Activated naive CD8-positive, alpha-beta T cell treated with anti-CD3 and anti-CD28 coated beads, Interleukin-2, amount 50 U/mL, for 24 hours (primary cell): ENCODE measurements around the gene MOGAT1.
"Not testable (repeated sequence)": the region's sequence is repeated elsewhere in the genome, so short reads cannot be mapped to it uniquely, and the experiment has no call there.

Source experiments
- ATAC-seq: fragments of 150-1000 bp; cut with Tn5 transposase; one replicate; pipeline ENCODE4 v1.10.0; 2021
- DNase-seq: peaks from one replicate; pipeline ENCODE4 v3.0.0; 2021
- H3K27ac Mint-ChIP-seq: one replicate; pipeline ENCODE4 v1.8.0; 2021; ENCODE audit warnings: mild to moderate bottlenecking, mixed read lengths
- H3K27me3 Mint-ChIP-seq: one replicate; pipeline ENCODE4 v1.8.0; 2021; ENCODE audit warnings: mixed read lengths
- H3K36me3 Mint-ChIP-seq: one replicate; pipeline ENCODE4 v1.8.0; 2021; ENCODE audit warnings: low read depth, mixed read lengths
- H3K4me1 Mint-ChIP-seq: one replicate; pipeline ENCODE4 v1.8.0; 2021; ENCODE audit warnings: mixed read lengths
- H3K4me3 Mint-ChIP-seq: one replicate; pipeline ENCODE4 v1.8.0; 2021; ENCODE audit warnings: mild to moderate bottlenecking, moderate library complexity, mixed read lengths
- H3K9me3 Mint-ChIP-seq: one replicate; pipeline ENCODE4 v1.8.0; 2021; ENCODE audit warnings: mixed read lengths

The MOGAT1 gene

DNA sequence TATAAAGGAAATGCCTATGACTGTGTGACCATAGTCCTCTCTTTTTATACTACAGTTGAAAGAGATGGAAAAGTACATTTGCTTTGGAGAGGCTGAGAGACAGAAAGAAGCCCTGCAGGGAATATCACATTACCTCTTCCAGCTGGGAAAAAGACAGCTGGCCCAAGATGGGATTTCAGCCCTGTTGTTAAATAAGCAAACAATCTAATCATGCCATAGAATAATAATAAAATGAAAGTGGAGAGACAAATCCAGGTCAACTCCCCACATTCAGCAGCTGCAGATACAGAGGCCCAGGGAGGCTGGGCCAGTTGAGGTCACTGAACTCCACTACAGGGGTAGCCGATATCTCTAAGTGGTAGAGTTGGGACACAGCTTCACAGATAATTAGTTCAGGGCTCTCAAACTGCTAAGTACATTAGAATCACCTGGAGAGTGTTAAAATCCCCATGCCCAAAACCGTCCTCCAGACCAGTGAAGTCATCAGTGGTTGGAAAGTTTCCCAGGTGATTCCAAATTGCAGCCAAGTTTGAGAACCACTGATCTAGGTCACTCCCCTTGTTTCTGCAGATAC, 81.9 kb downstream of the MOGAT1 start:
- no peak for DNase-seq
- no peaks in the 10 kb centered on the region for H3K27me3 Mint-ChIP-seq
- no peaks in the 10 kb centered on the region for H3K9me3 Mint-ChIP-seq
- peaks cover 11% of the 10 kb centered on the region for H3K4me1 Mint-ChIP-seq
- no peak for ATAC-seq
- H3K27ac Mint-ChIP-seq, result no peak overlapping the region
- no peaks in the 10 kb centered on the region for H3K36me3 Mint-ChIP-seq
- no peak overlapping the region for H3K4me3 Mint-ChIP-seq

- ATAC-seq (no peak), DNase-seq (no peak)
- H3K4me3 Mint-ChIP-seq, result no peak overlapping the region
- no peaks in the 10 kb centered on the region for H3K27me3 Mint-ChIP-seq
- no peak overlapping the region for H3K27ac Mint-ChIP-seq
- no peaks in the 10 kb centered on the region for H3K36me3 Mint-ChIP-seq
- H3K4me1 Mint-ChIP-seq, result peaks cover 11% of the 10 kb centered on the region
- no peaks in the 10 kb centered on the region for H3K9me3 Mint-ChIP-seq
These were observed 83.0 kb downstream of the MOGAT1 start for GRCh38 chr2:222754324-222754930.

DNA sequence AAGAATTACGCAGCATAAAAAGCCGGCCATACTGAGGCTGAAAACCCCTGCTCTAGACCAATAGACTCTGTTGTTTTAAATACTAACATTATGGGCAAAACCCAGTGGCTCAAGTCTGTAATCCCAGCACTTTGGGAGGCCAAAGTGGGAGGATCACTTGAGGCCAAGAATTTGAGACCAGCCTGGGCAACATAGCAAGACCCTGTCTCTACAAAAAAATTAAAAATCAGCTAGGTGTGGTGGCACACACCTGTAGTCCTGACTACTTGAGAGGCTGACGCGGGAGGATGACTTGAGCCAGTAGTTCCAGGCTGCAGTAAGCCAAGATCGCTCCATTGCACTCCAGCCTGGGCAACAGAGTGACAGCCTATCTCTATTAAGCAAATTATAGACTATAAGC, 84.1 kb downstream of the MOGAT1 start:
- not testable (repeated sequence) for H3K36me3 Mint-ChIP-seq, ATAC-seq, H3K27me3 Mint-ChIP-seq, DNase-seq, H3K4me3 Mint-ChIP-seq, H3K27ac Mint-ChIP-seq, H3K9me3 Mint-ChIP-seq
- peaks cover 11% of the 10 kb centered on the region for H3K4me1 Mint-ChIP-seq

DNA sequence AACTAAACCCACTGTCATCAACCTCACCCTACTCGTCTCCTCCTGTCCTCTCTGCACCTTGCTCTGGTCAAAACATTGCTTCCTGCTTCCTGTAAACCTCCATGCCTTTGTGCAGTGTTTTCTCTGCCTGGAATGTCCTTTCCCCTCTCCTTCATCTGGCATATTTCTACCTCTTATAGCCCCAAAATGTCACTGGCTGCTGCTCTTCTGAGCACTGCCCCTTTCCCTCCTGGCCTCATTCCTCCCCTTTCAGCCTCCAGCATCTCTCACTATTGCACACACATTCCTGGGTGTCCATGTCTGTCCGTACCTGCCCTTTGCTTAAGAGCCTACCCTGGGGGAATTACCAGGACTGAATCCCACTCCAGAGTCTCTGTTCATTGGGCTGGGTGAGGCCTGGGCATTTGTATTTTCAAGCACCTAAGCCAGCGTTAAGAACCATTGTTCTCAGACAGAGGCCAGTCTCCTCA, 84.9 kb downstream of the MOGAT1 start:
- DNase-seq (no peak), ATAC-seq (no peak)
- H3K27ac Mint-ChIP-seq, result no peak overlapping the region
- H3K4me1 Mint-ChIP-seq, result peaks cover 11% of the 10 kb centered on the region
- H3K27me3 Mint-ChIP-seq, result no peaks in the 10 kb centered on the region
- H3K4me3 Mint-ChIP-seq, result no peak overlapping the region
- H3K36me3 Mint-ChIP-seq, result no peaks in the 10 kb centered on the region
- H3K9me3 Mint-ChIP-seq, result no peaks in the 10 kb centered on the region

DNA sequence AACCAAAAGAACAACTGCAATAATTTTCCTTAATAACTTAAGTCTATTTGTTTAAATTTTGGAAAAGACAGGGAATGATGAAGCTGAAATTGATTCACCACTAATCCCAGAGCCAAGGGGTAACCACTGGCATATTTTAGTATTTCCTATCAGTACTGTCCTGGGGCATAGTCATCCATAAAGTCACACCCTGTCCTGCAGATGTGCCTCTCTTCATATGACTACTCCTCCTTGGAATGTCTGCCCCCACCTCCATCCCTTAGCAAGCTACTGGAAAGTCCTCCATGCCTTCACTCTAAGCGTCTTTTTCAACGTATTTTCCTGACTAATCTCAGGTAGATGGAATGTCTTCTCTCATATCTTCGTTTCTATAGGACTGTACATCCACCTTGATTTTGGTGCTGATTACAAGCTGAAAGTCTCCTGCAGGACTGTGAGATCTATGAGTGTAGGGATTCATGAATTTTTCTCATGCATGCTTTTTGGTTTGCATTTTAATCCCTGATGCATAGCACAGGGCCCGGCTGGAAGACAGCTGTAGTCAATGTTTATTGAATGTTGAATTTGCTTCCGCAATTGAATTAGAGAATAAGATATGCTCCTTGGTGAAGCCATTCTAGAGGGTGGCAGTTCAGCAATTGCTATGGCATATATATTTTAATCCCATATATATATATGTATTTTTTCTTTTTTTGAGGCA, 85.6 kb downstream of the MOGAT1 start:
- H3K36me3 Mint-ChIP-seq, result no peaks in the 10 kb centered on the region
- H3K4me1 Mint-ChIP-seq, result peaks cover 11% of the 10 kb centered on the region
- H3K27ac Mint-ChIP-seq, result no peak overlapping the region
- H3K9me3 Mint-ChIP-seq, result no peaks in the 10 kb centered on the region
- H3K4me3 Mint-ChIP-seq, result no peak overlapping the region
- no peak for DNase-seq
- no peaks in the 10 kb centered on the region for H3K27me3 Mint-ChIP-seq
- no peak for ATAC-seq
